ENCODE data around the gene CLCF1.

The CLCF1 gene

DNA sequence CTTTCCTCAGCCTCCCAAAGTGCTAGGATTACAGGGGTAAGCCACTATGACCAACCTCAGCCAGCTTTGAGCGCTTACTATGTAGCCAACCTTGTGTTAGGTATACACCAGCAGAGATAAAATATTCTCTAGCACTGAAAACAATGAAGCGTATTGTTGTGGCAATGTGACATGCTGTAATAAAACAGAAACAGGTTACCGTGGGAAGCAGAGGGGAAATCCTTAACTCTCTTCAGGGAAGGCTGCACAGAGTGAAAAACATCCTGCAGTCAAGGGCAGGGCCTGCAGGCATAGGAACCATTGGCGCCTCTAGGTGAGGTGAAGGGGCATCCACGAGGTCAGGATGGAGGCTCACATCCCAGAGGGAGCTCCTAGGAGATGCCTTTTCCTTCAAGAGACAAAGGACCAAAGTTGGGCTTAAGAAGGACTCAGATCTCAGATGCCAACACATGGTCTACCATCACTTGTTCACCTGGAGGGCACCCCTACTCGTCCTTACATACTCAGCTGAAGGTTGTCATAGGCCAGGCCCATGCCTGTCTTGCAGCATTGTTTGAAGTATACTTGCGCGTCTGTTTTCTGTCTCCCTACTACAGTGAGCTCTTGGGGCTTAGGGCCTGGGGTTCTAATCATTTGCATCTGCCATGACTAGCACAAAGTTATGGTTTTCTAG is 28.0 kb downstream of the CLCF1 start:
- Histone ChIP-seq H3K27me3 (ENCODE audit: insufficient read depth, low read length, poor library complexity, severe bottlenecking) (no peaks in the 10 kb centered on the region), H3K9me2 (replicated peaks; ENCODE audit: low read depth, low read length) (no peaks in the 10 kb centered on the region), H3K4me2 (ENCODE audit: low read depth, low read length, poor library complexity, severe bottlenecking) (no peak overlapping the region), H3F3A (ENCODE audit: low read depth) (no peaks in the 10 kb centered on the region), H4K20me1 (ENCODE audit: insufficient read depth, low read length, poor library complexity, severe bottlenecking) (no peaks in the 10 kb centered on the region), H3K4me1 (ENCODE audit: insufficient read depth, low read length, poor library complexity, severe bottlenecking) (peaks cover 18% of the 10 kb centered on the region), H3K36me3 (ENCODE audit: insufficient read depth, low read length) (no peaks in the 10 kb centered on the region), H2AFZ (ENCODE audit: low read length) (peak overlapping the region; percentile 17; the same call in 1 of the 2 replicates), H3K9ac (ENCODE audit: low read depth, low read length, poor library complexity, severe bottlenecking) (peak overlapping the region; percentile 20), H3K9me3 (ENCODE audit: insufficient read depth, low read depth, low read length) (no peaks in the 10 kb centered on the region), H3K4me3 (ENCODE audit: low read length, poor library complexity, severe bottlenecking) (no peak overlapping the region), H3K79me2 (ENCODE audit: insufficient read depth, low read length) (no peaks in the 10 kb centered on the region)
- TF ChIP-seq EZH2phosphoT487 (IDR thresholded peaks at IDR 0.05; ENCODE audit: borderline replicate concordance), result no peak
- TF ChIP-seq, protein P1, sequence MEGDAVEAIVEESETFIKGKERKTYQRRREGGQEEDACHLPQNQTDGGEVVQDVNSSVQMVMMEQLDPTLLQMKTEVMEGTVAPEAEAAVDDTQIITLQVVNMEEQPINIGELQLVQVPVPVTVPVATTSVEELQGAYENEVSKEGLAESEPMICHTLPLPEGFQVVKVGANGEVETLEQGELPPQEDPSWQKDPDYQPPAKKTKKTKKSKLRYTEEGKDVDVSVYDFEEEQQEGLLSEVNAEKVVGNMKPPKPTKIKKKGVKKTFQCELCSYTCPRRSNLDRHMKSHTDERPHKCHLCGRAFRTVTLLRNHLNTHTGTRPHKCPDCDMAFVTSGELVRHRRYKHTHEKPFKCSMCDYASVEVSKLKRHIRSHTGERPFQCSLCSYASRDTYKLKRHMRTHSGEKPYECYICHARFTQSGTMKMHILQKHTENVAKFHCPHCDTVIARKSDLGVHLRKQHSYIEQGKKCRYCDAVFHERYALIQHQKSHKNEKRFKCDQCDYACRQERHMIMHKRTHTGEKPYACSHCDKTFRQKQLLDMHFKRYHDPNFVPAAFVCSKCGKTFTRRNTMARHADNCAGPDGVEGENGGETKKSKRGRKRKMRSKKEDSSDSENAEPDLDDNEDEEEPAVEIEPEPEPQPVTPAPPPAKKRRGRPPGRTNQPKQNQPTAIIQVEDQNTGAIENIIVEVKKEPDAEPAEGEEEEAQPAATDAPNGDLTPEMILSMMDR (conservative IDR thresholded peaks at IDR 0.05; ENCODE audit: low read length), result no peak

DNA sequence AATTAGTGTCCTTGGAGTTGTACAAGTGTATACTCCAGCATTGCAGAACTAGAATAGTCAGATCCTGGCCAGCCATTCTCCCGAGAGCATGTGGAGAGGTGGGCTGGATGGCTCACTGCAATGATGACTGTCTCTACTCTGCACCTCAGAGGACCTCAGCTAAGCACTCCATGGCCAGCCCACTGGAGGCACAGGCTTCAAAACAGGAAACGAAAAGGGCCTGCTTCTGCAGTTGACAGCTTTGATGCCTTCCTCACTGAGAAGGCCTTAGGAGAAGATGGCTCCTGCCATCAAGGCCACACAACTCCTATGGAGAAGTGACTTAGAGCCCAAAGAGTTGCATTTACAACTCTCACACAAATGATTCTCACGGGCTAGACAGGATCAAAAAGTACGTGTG is 29.1 kb downstream of the CLCF1 start:
- Histone ChIP-seq H3K9me3 (ENCODE audit: insufficient read depth, low read depth, low read length) (no peaks in the 10 kb centered on the region), H3K4me1 (ENCODE audit: insufficient read depth, low read length, poor library complexity, severe bottlenecking) (peaks cover 18% of the 10 kb centered on the region), H3F3A (ENCODE audit: low read depth) (no peaks in the 10 kb centered on the region), H2AFZ (ENCODE audit: low read length) (no peak overlapping the region), H3K9me2 (replicated peaks; ENCODE audit: low read depth, low read length) (no peaks in the 10 kb centered on the region), H4K20me1 (ENCODE audit: insufficient read depth, low read length, poor library complexity, severe bottlenecking) (no peaks in the 10 kb centered on the region), H3K79me2 (ENCODE audit: insufficient read depth, low read length) (no peaks in the 10 kb centered on the region), H3K36me3 (ENCODE audit: insufficient read depth, low read length) (no peaks in the 10 kb centered on the region), H3K4me3 (ENCODE audit: low read length, poor library complexity, severe bottlenecking) (no peak overlapping the region), H3K27me3 (ENCODE audit: insufficient read depth, low read length, poor library complexity, severe bottlenecking) (no peaks in the 10 kb centered on the region), H3K4me2 (ENCODE audit: low read depth, low read length, poor library complexity, severe bottlenecking) (no peak overlapping the region), H3K9ac (ENCODE audit: low read depth, low read length, poor library complexity, severe bottlenecking) (peak overlapping the region; percentile 20)
- TF ChIP-seq, protein P1 (conservative IDR thresholded peaks at IDR 0.05; ENCODE audit: low read length), result no peak
- TF ChIP-seq EZH2phosphoT487 (IDR thresholded peaks at IDR 0.05; ENCODE audit: borderline replicate concordance), result no peak

DNA sequence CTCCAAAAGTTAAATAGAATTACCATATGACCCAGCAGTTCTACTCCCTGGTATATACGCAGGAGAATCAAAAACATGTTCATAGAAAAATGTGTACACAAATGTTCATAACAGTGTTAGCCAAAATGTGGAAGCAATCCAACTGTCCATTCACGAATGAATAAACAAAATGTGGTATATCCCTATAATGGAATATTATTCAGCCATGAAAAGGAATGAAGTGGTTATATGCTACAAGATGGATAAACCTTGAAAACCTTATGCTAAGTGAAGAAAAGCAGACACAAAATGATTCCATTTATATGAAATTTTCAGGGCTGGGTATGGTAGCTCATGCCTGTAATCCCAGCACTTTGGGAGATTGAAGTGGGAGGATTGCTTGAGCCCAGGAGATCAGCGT is 36.1 kb downstream of the CLCF1 start:
- Histone ChIP-seq H2AFZ (ENCODE audit: low read length) (no peak overlapping the region), H3K4me3 (ENCODE audit: low read length, poor library complexity, severe bottlenecking) (no peak overlapping the region), H3K27me3 (ENCODE audit: insufficient read depth, low read length, poor library complexity, severe bottlenecking) (no peaks in the 10 kb centered on the region), H3K36me3 (ENCODE audit: insufficient read depth, low read length) (no peaks in the 10 kb centered on the region), H3K79me2 (ENCODE audit: insufficient read depth, low read length) (no peaks in the 10 kb centered on the region), H3K9ac (ENCODE audit: low read depth, low read length, poor library complexity, severe bottlenecking) (no peak overlapping the region), H3K9me2 (replicated peaks; ENCODE audit: low read depth, low read length) (no peaks in the 10 kb centered on the region), H3K4me2 (ENCODE audit: low read depth, low read length, poor library complexity, severe bottlenecking) (no peak overlapping the region), H3K4me1 (ENCODE audit: insufficient read depth, low read length, poor library complexity, severe bottlenecking) (no peaks in the 10 kb centered on the region), H3F3A (ENCODE audit: low read depth) (no peaks in the 10 kb centered on the region), H3K9me3 (ENCODE audit: insufficient read depth, low read depth, low read length) (no peaks in the 10 kb centered on the region), H4K20me1 (ENCODE audit: insufficient read depth, low read length, poor library complexity, severe bottlenecking) (no peaks in the 10 kb centered on the region)
- TF ChIP-seq, protein P1 (conservative IDR thresholded peaks at IDR 0.05; ENCODE audit: low read length), result no peak
- TF ChIP-seq EZH2phosphoT487 (IDR thresholded peaks at IDR 0.05; ENCODE audit: borderline replicate concordance), result no peak
